HG02571 (cell line): ENCODE results near the gene PLBD2.
A peak's percentile ranks its signal among the peaks of the same experiment; 100 is the strongest.

Experiments
- ATAC-seq: cut with Tn5 transposase; IDR thresholded peaks from one replicate; pipeline ENCODE4 v1.9.1; 2021; ENCODE audit warnings: mild to moderate bottlenecking, moderate library complexity; ENCODE audit not compliant: unreplicated experiment

The PLBD2 gene

DNA sequence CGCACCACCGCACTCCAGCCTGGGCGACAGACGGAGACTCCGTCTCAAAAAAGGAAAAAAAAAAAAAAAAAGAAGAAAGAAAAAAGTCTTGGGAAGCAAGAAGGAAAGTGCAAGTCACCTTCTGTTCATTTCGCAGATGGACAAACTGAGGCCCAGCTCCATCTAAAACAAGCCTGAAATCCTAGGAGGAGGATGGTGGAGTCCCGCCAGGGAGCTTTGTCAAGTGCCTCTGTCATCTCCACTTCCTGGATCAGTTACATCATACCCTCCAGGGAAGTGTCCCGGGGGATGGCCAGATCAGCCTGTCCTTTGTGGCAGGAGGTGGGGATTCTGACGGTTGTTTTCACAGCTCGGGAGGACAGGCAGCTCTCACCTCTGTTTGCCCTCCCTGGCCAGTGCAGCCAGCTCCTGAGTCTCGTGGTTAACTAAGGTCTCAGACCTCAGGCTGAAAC, 55.1 kb downstream of the PLBD2 start:
- ATAC-seq: no peak

DNA sequence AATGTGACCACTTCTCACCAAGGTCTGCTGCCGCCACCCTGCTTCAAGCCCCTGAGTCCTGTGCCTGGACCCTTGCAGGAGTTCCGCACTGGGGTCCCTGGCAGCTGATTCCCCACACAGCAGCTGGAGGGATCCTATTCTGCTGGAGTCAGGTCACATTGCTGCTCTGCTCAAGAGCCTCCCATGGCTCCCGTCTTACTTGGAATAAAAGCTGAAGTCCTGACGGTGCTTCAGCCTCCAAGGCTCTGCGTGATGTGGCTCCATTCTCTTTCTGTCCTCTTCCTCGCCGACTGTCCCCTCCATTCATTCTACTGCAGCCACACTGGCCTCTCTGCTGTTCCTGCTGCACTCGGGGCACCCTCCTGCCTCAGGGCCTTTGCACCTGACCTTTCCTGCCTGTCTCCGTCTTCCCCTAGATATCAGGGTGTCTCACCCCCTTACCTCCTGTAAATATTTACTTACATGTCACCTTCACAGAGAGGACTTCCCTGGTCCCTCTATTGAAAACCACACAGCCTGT, 56.2 kb downstream of the PLBD2 start:
- ATAC-seq: no peak

DNA sequence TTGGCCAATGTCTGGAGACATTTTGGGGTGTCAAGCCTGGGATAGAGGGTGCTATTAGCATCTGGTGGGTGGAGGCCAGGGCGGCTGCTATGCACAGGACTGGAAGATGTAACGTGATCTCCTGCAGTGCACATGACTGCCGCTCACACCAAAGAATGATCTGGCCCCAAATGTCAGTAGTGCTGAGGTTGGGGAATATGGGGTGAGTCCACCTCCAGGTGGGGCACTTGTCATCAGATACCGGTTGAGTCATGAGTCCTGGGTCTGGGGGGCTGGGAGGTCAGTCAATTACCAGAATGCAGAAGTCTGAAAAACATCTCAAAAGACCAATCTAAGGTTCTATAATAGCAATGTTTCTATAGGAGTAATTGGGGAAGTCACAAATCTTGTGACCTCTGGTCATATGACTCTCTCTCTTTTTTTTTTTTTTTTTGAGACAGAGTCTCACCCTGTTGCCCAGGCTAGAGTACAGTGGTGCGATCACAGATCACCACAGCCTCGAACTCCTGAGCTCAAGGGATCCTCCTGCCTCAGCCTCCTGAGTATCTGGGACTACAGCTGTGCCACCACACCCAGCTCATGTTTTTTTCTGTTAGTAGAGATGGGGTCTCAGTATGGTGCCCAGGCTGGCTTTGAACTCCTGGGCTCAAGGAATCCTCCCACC, 57.8 kb downstream of the PLBD2 start:
- ATAC-seq: no peak

DNA sequence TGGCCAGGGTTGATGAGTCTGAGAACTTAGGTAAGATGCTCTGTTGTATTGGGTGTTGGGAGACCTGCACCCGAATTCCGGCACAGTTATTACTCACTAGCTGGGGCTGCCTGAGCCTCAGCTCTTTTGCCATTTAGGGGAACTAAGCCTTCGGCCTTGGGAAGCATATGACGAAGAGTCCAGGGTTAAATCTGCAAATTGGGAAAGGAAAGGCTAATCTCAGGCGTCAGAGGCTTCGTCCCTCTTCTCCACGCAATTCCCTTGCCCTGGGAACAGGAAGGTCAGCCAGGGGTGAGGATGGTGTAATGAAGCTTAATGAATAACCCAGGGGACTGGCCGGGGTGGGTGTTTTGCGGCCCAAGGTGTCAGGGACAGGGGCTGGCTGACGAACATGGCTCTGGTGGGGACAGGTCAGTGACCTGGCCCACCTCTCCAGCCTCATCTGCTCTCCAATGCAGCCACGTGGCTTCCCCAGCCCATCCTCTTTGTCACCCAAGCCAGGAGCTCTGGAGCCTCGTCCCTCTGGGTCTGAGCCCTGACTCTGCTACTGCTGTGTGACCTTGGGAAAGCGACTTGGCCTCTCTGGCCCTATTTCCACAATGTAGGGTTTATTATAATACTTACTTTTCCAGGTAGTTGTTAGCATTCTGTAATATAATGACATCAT, 60.0 kb downstream of the PLBD2 start:
- no peak for ATAC-seq

DNA sequence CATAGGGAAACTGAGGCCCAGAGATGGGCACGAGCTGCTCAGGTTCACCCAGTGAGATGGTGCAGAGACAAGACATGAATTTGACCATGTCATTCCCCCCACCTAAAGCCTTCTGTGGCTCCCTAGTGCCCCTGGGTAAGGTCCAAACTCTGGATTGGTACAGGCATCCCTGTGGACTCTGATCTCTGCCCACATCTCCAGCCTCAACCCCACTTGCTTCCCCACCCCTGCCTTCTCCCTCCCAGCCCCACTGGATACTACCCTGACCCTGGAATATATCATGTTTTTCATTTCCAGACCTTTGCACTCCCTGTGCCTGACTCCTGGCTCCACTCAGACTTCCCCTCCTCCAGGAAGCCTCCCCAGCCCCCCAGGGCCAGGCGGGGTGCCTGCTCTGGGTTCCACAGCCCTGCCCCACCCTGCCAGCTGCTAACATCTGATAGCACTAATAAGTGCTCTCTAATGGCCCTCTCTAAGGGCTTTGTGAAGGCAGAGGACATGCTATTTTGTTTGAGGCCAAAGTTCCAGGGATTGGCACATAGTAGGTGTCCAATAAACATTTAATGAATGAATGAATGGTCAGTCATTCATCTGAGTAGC, 62.7 kb downstream of the PLBD2 start:
- no peak for ATAC-seq

DNA sequence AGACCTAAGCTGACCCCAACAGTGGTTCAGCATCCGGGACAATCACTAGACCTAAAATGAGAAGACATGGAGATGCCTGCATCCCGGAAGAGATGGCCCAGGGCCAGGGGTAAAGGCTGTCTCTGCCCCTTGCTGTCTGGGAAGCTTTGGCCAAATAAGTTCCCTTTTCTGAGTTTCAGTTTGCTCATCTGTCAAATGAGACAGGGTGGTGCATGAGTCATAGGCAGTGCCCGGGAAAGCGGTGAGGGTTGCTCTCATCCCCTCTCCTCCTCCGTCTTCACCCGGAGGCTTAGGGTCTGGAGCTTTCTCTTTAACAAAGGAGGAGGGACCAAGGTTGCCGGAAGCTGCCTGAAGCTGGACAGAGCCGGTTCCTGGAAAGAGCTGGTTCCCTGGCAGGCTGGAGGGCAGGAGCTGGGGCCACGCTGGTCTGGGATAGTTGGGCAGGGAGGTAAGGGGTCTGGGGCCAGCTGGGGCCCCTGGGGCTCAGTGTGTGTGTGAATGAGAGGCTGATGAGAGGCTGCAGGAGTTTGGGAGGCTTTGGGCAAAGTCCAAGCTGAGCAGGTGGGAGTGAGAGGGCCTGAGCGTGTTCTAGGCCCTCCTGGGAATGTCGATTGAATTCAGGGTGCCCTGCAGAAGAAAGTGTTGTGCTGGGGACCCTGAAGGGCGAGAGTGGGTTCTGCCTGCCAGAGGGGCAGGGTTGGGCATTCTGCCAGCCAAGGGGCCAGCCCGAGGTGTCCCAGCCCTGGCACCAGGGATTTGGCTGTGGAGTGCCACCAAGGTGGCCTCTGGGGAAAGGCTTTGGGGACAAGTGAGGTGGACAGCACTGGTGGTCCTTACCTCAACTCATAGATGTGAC, 63.9 kb downstream of the PLBD2 start, which contains the start of gene SDSL:
Gene SDSL (plus strand): TSS at position 351 of the 856 bp plus-strand sequence. CDS start 5,603 bp downstream, outside the sequence.
- ATAC-seq: peak; percentile 83

DNA sequence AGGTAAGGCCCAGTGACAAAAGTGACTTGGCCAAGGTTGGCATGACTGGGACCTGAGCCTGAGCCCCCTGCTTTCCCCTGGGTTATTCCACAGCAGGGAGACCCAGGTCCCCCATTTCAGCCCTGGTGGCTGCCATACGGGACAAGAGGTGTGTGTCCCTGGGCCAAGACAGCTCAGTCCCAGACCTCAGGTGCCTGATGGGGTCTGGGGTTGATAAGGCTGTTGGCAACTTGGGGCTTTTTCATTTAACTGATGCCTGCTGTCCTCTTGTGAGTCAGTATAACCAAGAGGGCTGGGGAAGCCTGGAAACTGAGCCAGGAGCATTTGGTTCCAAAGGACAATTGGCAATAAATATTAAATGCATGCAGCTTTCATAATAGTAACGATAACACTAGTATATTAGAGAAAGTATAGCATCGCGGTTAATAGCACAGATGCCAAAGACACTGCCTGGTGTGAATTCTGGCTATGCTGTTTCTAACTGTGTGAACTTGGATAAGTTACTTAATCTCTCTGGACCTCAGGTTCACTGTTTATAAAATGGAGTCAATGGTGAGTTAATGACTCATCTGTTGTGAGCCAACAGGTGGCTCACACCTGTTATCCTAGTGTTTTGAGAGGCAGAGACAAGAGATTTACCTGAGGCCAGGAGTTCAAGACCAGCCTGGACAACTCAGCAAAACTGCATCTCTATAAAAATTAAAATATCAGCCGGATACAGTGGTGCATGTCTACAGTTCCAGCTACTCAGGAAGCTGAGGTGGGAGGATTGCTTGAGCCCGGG, 64.7 kb downstream of the PLBD2 start:
- ATAC-seq: no peak

DNA sequence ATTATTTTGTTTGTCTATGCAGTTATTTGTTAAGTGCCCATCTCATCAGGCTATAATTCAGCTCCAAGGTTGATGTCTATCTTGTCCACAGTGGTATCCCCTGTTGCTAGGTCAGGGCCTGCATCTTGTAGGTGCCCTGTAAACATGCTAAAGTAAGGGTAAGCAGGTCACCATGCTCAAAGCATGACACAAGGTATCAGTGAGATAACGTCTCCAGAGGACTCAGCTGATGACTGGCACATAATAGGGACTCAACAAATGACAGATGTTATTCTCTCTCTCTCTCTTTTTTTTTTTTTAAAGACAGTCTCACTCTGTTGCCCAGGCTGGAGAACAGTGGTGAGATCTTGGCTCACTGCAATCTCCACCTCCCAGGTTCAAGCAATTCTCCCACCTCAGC, 66.1 kb downstream of the PLBD2 start:
- ATAC-seq: no peak

DNA sequence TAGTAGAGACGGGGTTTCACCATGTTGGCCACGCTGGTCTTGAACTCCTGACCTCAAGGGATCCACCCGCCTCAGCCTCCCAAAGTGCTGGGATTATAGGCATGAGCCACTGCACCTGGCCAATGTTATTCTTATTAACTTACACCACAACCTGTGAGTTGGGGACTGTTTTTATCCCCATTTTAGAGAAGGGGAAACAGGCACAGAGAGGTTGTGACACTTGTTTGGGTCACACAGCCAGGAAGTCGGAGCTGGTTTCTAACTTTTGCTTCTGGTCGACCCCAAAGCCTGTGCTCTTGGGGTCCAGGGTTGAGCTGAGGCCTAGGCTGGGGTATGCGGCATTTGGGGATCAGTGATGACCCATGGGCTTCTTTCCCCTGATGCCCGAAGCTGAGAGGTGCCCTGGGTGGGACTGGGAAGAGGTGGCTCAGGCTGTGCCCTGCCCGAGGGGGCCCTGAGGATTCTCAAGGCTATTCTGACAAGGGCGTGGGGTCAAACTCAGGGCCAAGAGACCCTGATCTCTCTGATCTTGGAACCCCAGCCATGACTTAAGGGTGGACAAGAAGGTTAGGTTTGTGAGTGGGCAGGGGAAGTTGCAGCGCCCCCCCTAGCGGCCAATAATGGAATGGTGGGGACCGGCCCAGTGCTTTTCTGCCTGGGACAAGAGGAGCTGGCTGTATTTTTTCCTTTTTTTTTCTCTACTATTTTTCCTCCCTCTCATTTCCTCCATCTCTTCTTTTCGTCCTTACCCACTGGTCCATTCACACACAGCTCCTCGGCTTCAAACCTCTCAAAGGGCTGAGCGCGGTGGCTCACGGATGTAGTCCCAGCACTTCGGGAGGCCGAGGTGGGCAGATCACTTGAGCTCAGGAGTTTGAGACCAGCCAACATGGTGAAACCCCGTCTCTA, 66.8 kb downstream of the PLBD2 start:
- ATAC-seq: no peak

DNA sequence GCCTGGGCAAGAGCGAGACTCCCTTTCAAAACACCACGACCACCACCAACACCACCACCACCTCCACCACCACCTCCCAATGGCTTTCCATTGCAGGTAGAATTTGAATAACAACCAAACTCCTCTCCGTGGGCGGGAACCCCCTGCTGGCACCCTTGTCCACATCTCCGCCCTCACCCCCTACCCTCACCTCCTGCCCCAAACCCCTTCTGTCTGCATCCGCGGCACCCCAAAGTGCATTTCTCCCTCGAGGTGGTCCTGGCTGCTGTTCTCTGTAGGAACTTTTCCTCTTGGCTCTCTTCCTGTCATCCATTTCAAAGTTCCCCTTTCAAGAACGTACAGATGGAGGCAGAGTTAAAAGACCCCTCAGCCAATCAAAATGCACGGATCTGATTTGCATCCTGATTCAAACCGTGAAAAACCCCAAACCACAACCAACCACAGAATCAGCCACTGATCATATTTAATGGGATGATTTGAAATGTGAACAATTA, 67.6 kb downstream of the PLBD2 start:
- ATAC-seq: no peak

DNA sequence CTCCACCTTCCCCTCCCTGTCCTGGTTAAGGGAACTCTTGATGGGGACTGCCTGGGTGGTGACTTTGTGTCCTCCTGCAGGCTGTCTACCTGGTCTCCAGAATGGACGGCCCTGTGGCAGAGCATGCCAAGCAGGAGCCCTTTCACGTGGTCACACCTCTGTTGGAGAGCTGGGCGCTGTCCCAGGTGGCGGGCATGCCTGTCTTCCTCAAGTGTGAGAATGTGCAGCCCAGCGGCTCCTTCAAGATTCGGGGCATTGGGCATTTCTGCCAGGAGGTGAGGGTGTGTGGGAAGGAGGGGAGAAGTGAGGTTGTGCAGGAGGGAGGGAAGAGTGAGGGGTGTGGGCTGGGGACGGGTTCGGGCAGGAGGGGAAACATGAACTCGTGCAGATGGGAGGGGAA, 69.5 kb downstream of the PLBD2 start:
- ATAC-seq: no peak

DNA sequence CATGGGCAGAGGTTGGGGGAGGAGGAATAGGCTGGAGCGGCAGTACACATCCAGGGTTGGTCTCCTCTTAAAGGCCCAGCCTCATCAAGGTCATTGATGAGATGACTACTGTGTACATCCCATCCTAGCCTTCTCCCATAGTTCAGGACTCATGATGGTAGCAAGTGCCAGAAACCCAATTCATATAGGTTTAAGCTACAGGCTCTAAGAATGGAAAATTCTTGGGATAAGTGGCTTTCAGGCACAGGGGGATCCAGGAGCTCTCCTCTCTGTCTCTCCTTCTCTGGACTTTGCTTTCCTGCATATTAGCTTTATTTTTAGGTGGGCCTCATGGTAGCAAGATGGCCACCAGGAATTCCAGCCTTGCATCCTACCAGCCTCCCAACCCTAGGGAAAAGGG, 70.1 kb downstream of the PLBD2 start:
- no peak for ATAC-seq

DNA sequence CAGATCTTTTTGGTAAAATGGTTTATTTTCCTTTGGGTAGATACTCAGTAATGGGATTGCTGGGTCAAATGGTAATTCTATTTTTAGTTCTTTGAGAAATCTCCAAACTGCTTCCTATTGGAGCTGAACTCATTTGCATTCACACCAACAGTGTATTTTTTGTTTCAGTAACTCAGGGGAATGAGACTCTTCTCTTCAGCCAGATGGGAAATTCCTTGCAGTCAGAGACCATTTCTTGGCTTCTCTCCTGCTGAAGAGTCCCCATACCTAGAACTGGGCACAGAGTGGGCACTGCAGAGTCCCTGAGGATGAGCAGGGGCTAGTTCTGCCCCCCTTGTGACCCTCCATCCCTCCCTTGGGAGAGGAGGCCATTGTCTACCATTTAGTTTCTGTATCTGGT, 74.6 kb downstream of the PLBD2 start:
- ATAC-seq: no peak

DNA sequence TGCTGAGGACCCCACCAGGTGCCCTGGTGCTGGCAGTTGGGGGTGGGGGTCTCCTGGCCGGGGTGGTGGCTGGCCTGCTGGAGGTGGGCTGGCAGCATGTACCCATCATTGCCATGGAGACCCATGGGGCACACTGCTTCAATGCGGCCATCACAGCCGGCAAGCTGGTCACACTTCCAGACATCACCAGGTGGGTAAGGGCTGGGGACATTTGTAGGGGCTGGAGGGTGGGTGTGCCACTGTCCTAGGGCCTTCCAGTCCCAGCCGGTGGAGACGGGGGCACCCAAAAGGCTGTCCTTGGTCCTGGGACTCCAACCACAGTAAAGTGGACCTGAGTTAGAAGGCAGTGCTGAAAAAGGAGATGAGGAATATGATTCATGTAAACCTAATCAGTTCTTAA, 77.0 kb downstream of the PLBD2 start:
- no peak for ATAC-seq

DNA sequence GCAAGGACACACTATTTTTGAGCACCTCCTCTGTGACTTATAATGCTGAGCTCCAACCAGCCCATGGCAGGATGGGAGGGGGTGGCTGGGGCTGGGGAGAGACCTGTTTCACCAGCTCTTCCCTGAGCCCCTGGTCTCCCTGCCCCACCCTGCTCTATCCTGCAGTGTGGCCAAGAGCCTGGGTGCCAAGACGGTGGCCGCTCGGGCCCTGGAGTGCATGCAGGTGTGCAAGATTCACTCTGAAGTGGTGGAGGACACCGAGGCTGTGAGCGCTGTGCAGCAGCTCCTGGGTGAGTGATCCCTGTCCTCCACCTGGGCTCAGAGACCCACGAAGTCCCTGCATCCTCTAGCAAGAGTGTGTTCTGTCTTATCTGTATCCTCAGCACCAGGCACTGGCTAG, 78.2 kb downstream of the PLBD2 start:
- no peak for ATAC-seq

DNA sequence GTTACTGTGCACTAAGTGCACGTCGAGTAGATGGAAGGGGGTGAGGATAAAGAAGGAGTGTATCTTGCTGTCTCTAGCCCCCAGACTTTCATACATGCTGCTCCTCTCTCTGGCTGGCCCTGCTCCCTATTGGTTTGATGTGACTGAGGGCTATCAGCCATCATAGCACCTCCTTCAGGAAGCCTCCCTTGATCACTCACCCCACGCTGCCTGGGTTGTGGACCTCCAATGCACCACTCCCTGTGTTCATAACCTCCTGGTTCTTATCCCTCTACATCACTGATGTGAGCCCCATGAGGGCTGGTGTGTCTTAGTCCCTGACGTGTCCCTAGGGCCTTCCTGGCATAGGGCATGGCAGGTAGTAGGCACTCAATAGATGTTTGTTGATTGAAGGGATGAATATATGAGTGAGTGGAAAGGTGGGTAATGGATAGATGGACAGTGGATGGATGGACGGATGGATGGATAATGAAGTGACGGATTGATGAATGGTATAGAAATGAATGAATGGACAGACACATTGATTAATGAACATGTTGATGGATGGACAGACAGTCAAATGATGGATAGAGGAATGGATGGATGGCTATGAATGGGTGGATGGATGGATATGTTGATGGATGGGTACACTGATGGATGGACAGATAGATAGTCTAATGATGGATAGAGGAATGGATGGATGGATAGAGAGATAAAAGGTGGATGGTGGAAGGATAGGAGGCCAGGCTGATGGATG, 78.8 kb downstream of the PLBD2 start:
- no peak for ATAC-seq

DNA sequence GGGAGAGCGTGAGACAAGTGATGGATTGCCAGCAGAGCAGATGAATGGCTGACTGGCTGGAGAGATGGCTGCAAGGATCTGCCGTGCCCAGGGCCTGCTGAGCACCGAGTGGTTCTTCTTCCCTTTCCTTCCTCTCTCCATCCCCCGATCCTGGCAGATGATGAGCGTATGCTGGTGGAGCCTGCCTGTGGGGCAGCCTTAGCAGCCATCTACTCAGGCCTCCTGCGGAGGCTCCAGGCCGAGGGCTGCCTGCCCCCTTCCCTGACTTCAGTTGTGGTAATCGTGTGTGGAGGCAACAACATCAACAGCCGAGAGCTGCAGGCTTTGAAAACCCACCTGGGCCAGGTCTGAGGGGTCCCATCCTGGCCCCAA, 79.3 kb downstream of the PLBD2 start:
- no peak for ATAC-seq

DNA sequence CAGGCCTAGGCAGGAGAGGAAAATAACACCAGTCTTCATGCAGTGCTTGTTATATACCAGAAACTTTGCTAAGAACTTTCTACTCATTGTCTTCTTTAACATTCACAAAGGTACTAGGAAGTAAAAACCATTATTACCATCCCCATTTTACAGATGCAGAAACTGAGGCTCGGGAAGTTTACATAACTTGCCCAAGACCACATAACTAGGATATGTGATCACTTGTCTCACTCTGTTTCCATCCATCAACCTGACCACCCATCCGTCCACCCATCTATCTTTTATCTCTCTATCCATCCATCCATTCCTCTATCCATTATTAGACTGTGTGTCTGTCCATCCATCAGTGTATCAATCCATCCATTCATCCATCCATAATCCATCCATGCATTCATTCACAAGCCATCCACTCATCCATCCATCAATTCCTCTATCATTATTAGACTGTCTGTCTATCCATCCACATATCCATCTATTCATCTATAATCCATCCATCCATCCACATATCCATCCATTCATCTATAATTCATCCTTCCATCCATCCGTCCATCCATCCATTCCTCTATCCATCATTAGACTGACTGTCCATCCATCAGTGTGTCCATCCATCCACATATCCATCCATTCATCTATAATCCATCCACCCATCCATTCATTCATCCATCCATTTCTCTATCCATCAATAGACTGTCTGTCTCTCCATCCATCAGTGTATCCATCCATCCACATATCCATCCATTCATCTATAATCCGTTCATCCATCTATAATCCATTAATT, 80.3 kb downstream of the PLBD2 start:
- no peak for ATAC-seq
